BJ (cell line): ENCODE data around the gene ZNF284. TPM values are rescaled to one million over a fixed set of nuclear protein-coding genes. Genes with fewer than 3 reads are reported as not detected.
A peak's percentile ranks its signal among the peaks of the same experiment; 100 is the strongest.

ENCODE experiments used
- CTCF ChIA-PET: fragments of 350-600 bp; formaldehyde crosslinking; extraction: SDS; loops from one replicate; lab custom pipeline; 2021; ENCODE audit warnings: antibody characterized with exemption, inconsistent platforms; lab: Yijun Ruan, JAX
- POLR2A ChIA-PET: fragments of 300-600 bp; sonication (Branson Sonifier 250); formaldehyde crosslinking; extraction: SDS; loops from one replicate; lab custom pipeline; 2021; ENCODE audit warnings: antibody characterized with exemption; lab: Charles Lee
- DNase-seq: peaks from one replicate; pipeline ENCODE4 v3.0.0-alpha.2; 2011; ENCODE audit warnings: low read depth
- H3K27me3 ChIP-seq: 2 replicates; pipeline ENCODE4 v1.6.0; 2011; ENCODE audit warnings: low read length; ENCODE audit not compliant: control insufficient read depth, insufficient read depth
- H3K36me3 ChIP-seq: 2 replicates; pipeline ENCODE4 v1.5.1; 2011; ENCODE audit warnings: low read length; ENCODE audit not compliant: control insufficient read depth, insufficient read depth
- H3K4me3 ChIP-seq: 2 replicates; pipeline ENCODE4 v1.5.1; 2011; ENCODE audit warnings: low read depth, mild to moderate bottlenecking, control low read depth, low read length
- CTCF ChIP-seq: IDR thresholded peaks from 2 replicates; pipeline ENCODE4 v1.5.1; 2011; ENCODE audit warnings: low read depth, mild to moderate bottlenecking, control low read depth, inconsistent platforms, low read length, moderate library complexity; ENCODE audit not compliant: insufficient read depth
- polyA minus RNA-seq: library from RNA; depleted of rRNA, polyadenylated mRNA; stranded (reverse); fragments of >200 nt; gene quantifications from 2 replicates; pipeline ENCODE4 v1.2.3, GENCODE V29; 2011; rRNA and poly(A)+ RNA removed
- polyA plus RNA-seq: library from polyadenylated mRNA; depleted of rRNA; stranded (reverse); fragments of >200 nt; gene quantifications from 2 replicates; pipeline ENCODE4 v1.2.3, GENCODE V29; 2011; rRNA removed

ZNF284 gene
- 1.0 and 1.4 TPM in 2 replicates for polyA plus RNA-seq
- polyA minus RNA-seq, result 1.9 and 2.1 TPM in 2 replicates

GRCh38 chr19:44071824-44072542 is at the start of gene ZNF284:
Gene ZNF284, plus strand, starts transcription at chr19:44072159. Its CDS starts 4,231 bp downstream, at chr19:44076390.
- ChIA-PET CTCF (no interaction called here), POLR2A (interaction anchor here (0.5 kb wide), 1 partner anchor 42 kb away, joined by 4 read pairs; no protein-coding TSS in a partner anchor)

GRCh38 chr19:44024900-44025216 is 47.1 kb upstream of the ZNF284 start:
- no peak for DNase-seq
- CTCF ChIA-PET, result no interaction called here
- TF ChIP-seq CTCF, result no peak
- Histone ChIP-seq H3K36me3 (no peaks in the 10 kb centered on the region), H3K27me3 (no peaks in the 10 kb centered on the region; the same call in 1 of the 2 replicates), H3K4me3 (peak overlapping the region; percentile 78)
- POLR2A ChIA-PET, result no interaction called here

More at GRCh38 chr19:44071824-44072542, at the start of gene ZNF284:
- no peaks in the 10 kb centered on the region for H3K36me3 ChIP-seq
- no peaks in the 10 kb centered on the region for H3K27me3 ChIP-seq
- TF ChIP-seq CTCF, result no peak
- H3K4me3 ChIP-seq, result peak within 1 kb of the TSS; percentile 73
- peak; percentile 64 for DNase-seq

GRCh38 chr19:44025217-44025936 is 46.6 kb upstream of the ZNF284 start, which contains the start of gene ZNF222:
Gene ZNF222, plus strand, starts transcription at chr19:44025379. Its CDS starts 58 bp downstream, at chr19:44025437.
- POLR2A ChIA-PET, result no interaction called here
- TF ChIP-seq CTCF, result no peak
- Histone ChIP-seq H3K36me3 (no peaks in the 10 kb centered on the region), H3K27me3 (no peaks in the 10 kb centered on the region; the same call in 1 of the 2 replicates), H3K4me3 (peak within 1 kb of the TSS; percentile 78)
- CTCF ChIA-PET, result no interaction called here
- DNase-seq, result peak; percentile 50

GRCh38 chr19:44026622-44027021 is 45.3 kb upstream of the ZNF284 start:
- ChIA-PET CTCF (no interaction called here), POLR2A (no interaction called here)
- no peaks in the 10 kb centered on the region for H3K27me3 ChIP-seq
- no peak for TF ChIP-seq CTCF
- no peaks in the 10 kb centered on the region; the same call in 1 of the 2 replicates for H3K36me3 ChIP-seq
- DNase-seq, result no peak
- H3K4me3 ChIP-seq, result no peak overlapping the region

- TF ChIP-seq CTCF, result no peak
- H3K4me3 ChIP-seq, result no peak overlapping the region
- no peak for DNase-seq
- ChIA-PET CTCF (no interaction called here), POLR2A (no interaction called here)
- H3K27me3 ChIP-seq, result no peaks in the 10 kb centered on the region
- peaks cover 8% of the 10 kb centered on the region for H3K36me3 ChIP-seq
These were observed 39.9 kb upstream of the ZNF284 start for GRCh38 chr19:44032001-44032610.
